WTC11 (cell line): ENCODE results near the gene TFDP1. TPM values are rescaled to one million over a fixed set of nuclear protein-coding genes. Genes with fewer than 3 reads are reported as not detected.

Experiments used
- ATAC-seq: fragments of 200-7000 bp; cut with Tn5 transposase; 2 replicates; pipeline ENCODE4 v1.10.0; 2021; ENCODE audit warnings: mild to moderate bottlenecking, moderate library complexity
- CTCF ChIA-PET: fragments of 300-600 bp; sonication (Branson Sonifier 250); formaldehyde crosslinking; loops from one replicate; lab custom pipeline; 2021; ENCODE audit warnings: antibody characterized with exemption; lab: Charles Lee
- POLR2A ChIA-PET: fragments of 350-600 bp; sonication (Branson Sonifier 250); formaldehyde crosslinking; loops from one replicate; lab custom pipeline; 2021; ENCODE audit warnings: antibody characterized with exemption; lab: Charles Lee
- DNase-seq: peaks from one replicate; pipeline ENCODE4 v3.0.0; 2021; ENCODE audit warnings: low spot score
- H3K27ac Mint-ChIP-seq: 2 replicates; pipeline ENCODE4 v1.8.0; 2021; ENCODE audit warnings: mixed read lengths
- H3K27me3 Mint-ChIP-seq: 2 replicates; pipeline ENCODE4 v1.8.0; 2021; ENCODE audit warnings: low read depth, mild to moderate bottlenecking, moderate library complexity, mixed read lengths
- H3K36me3 Mint-ChIP-seq: 2 replicates; pipeline ENCODE4 v1.8.0; 2021; ENCODE audit warnings: mixed read lengths
- H3K4me1 Mint-ChIP-seq: 2 replicates; pipeline ENCODE4 v1.8.0; 2022; ENCODE audit warnings: mixed read lengths
- H3K4me3 Mint-ChIP-seq: 2 replicates; pipeline ENCODE4 v1.8.0; 2021; ENCODE audit warnings: mild to moderate bottlenecking, moderate library complexity, mixed read lengths
- H3K9me3 Mint-ChIP-seq: 2 replicates; pipeline ENCODE4 v1.8.0; 2021; ENCODE audit warnings: mixed read lengths
- CREM ChIP-seq: sonication (generic); formaldehyde crosslinking; IDR thresholded peaks from 2 replicates; pipeline ENCODE4 v1.8.1; 2022; ENCODE audit warnings: mild to moderate bottlenecking, missing genetic modification reagents, moderate library complexity
- ESRRA ChIP-seq: sonication (generic); formaldehyde crosslinking; IDR thresholded peaks from 2 replicates; pipeline ENCODE4 v1.8.1; 2022; ENCODE audit warnings: mild to moderate bottlenecking, missing genetic modification reagents, borderline replicate concordance
- GRHL2 ChIP-seq: fragments of 250-450 bp; sonication (Bioruptor Pico); IDR thresholded peaks from 2 replicates; pipeline ENCODE4 v1.8.0; 2022; ENCODE audit warnings: mild to moderate bottlenecking, moderate library complexity; ENCODE audit not compliant: insufficient replicate concordance, severe bottlenecking
- MXD4 ChIP-seq: fragments of 250-450 bp; sonication (Bioruptor Pico); IDR thresholded peaks from 2 replicates; pipeline ENCODE4 v1.8.0; 2021; ENCODE audit warnings: mild to moderate bottlenecking, moderate library complexity, borderline replicate concordance
- MYBL2 ChIP-seq: sonication (generic); formaldehyde crosslinking; IDR thresholded peaks from 2 replicates; pipeline ENCODE4 v1.8.1; 2023; ENCODE audit warnings: mild to moderate bottlenecking, moderate library complexity, missing genetic modification reagents
- RORB ChIP-seq: fragments of 250-450 bp; sonication (Bioruptor Pico); IDR thresholded peaks from 2 replicates; pipeline ENCODE4 v1.9.0; 2021; ENCODE audit warnings: mild to moderate bottlenecking
- ZNF416 ChIP-seq: fragments of 250-450 bp; sonication (Bioruptor Pico); IDR thresholded peaks from 2 replicates; pipeline ENCODE4 v1.9.0; 2021; ENCODE audit warnings: mild to moderate bottlenecking, inconsistent platforms
- ZNF671 ChIP-seq: fragments of 250-450 bp; sonication (Bioruptor Pico); IDR thresholded peaks from 2 replicates; pipeline ENCODE4 v1.8.0; 2021; ENCODE audit warnings: mild to moderate bottlenecking
- total RNA-seq: library from RNA; stranded (reverse); gene quantifications from 3 replicates; pipeline ENCODE4 v1.2.3, GENCODE V29; 2021
- TF ChIP-seq, protein P1 (sequence below): fragments of 250-450 bp; sonication (Bioruptor Pico); IDR thresholded peaks from 2 replicates; pipeline ENCODE4 v1.9.0; 2021; ENCODE audit warnings: mild to moderate bottlenecking
- TF ChIP-seq, protein P2 (sequence below): sonication (generic); formaldehyde crosslinking; IDR thresholded peaks from 2 replicates; pipeline ENCODE4 v1.8.1; 2023; ENCODE audit warnings: mild to moderate bottlenecking, missing genetic modification reagents, borderline replicate concordance
- TF ChIP-seq, protein P3 (sequence below): sonication (generic); formaldehyde crosslinking; IDR thresholded peaks from 2 replicates; pipeline ENCODE4 v1.8.0; 2022; ENCODE audit warnings: mild to moderate bottlenecking, missing genetic modification reagents
- TF ChIP-seq, protein P4 (sequence below): sonication (generic); formaldehyde crosslinking; IDR thresholded peaks from 2 replicates; pipeline ENCODE4 v1.8.0; 2023; ENCODE audit warnings: mild to moderate bottlenecking, missing genetic modification reagents

Gene TFDP1
- total RNA-seq, 1 experiment from 2014 or later = 61.2 TPM

DNA sequence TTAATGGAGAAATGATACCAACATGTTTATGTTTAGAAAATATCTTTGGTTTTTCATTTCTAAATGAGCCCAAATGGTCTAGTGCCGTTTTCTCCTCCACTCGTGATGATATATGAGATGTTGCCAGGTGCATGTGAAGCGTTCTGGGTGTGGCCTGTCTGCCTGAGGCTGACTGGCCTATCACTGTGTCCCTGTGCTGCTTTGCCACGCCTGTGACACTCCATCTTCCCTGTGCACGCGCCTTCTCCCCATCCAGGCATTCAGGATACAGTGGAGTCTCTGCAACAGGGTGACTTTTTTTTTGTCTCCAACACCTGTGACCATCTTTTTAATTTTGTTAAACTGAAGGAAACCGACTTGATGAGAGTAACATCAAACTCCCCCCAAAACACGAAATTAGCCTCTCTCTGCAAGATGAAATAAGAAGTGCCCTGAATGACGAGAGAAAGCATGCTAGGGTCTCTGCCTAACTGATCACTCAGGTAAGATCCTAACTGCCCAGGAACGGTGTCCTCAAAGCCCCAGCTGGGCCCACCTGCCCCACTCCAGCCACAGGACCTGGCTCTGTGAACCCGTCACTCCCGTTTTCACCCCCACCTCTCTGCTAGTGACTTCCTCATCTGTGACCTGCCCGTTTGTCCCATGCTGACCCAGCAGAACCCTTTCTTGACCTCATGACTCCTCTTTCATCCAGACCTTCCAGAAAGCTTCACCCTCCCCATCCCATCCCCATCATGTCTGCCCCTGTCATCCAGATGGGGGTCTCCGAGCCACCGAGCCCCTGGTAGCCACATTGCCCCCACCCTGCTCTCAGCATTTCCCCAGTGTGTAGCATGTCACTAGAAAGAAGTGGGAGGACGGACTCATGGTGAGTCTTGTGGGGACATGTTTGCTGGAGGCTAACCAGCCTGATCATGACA is 33.2 kb upstream of the TFDP1 start:
- POLR2A ChIA-PET = no interaction called here

DNA sequence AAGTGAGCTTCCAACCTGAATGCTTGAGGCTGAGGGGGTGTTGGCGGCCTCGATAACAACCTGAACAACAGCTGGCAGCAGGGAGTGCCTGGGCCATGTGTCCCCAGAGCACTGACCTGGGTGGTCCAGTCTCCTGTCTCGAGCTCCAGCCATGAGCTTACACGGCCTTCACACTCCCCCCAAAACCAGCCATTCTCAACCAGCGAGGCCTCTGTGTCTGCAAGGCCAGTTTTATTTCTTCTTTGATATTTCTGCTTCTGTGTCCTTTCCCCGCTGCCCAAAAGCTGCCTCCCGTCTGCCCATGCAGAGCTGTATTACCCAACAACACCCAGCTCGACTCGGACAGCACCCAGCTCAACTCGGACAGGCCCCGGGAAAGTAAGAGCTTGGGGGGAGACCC is 32.5 kb upstream of the TFDP1 start:
- H3K27ac Mint-ChIP-seq = no peak overlapping the region
- H3K4me1 Mint-ChIP-seq = peaks cover 10% of the 10 kb centered on the region
- H3K36me3 Mint-ChIP-seq = no peaks in the 10 kb centered on the region; the same call in 1 of the 2 replicates
- H3K4me3 Mint-ChIP-seq = no peak overlapping the region
- no peaks in the 10 kb centered on the region for H3K9me3 Mint-ChIP-seq
- no peaks in the 10 kb centered on the region for H3K27me3 Mint-ChIP-seq
- CTCF ChIA-PET = interaction anchor here (1.4 kb wide), 1 partner anchor 10 kb away, joined by 10 read pairs; no protein-coding TSS in a partner anchor
- no peak for TF ChIP-seq ESRRA
- no peak for TF ChIP-seq GRHL2 (CRISPR knock-in tag)
- TF ChIP-seq MXD4 = no peak
- TF ChIP-seq, protein P1, sequence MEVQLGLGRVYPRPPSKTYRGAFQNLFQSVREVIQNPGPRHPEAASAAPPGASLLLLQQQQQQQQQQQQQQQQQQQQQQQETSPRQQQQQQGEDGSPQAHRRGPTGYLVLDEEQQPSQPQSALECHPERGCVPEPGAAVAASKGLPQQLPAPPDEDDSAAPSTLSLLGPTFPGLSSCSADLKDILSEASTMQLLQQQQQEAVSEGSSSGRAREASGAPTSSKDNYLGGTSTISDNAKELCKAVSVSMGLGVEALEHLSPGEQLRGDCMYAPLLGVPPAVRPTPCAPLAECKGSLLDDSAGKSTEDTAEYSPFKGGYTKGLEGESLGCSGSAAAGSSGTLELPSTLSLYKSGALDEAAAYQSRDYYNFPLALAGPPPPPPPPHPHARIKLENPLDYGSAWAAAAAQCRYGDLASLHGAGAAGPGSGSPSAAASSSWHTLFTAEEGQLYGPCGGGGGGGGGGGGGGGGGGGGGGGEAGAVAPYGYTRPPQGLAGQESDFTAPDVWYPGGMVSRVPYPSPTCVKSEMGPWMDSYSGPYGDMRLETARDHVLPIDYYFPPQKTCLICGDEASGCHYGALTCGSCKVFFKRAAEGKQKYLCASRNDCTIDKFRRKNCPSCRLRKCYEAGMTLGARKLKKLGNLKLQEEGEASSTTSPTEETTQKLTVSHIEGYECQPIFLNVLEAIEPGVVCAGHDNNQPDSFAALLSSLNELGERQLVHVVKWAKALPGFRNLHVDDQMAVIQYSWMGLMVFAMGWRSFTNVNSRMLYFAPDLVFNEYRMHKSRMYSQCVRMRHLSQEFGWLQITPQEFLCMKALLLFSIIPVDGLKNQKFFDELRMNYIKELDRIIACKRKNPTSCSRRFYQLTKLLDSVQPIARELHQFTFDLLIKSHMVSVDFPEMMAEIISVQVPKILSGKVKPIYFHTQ (CRISPR knock-in tag) = no peak
- no peak for TF ChIP-seq MYBL2 (CRISPR knock-in tag)
- TF ChIP-seq ZNF416 = no peak
- TF ChIP-seq RORB (CRISPR knock-in tag) = no peak
- no peak for TF ChIP-seq CREM (CRISPR knock-in tag)
- no peak for TF ChIP-seq ZNF671
- DNase-seq (no peak), ATAC-seq (no peak)
- POLR2A ChIA-PET = no interaction called here

More for the DNA sequence above, 33.2 kb upstream of the TFDP1 start:
- H3K27ac Mint-ChIP-seq = no peak overlapping the region
- peaks cover 10% of the 10 kb centered on the region for H3K4me1 Mint-ChIP-seq
- ATAC-seq = peak; percentile 27; the same call in 1 of the 2 replicates
- H3K36me3 Mint-ChIP-seq = no peaks in the 10 kb centered on the region; the same call in 1 of the 2 replicates
- no peak overlapping the region for H3K4me3 Mint-ChIP-seq
- CTCF ChIA-PET = interaction anchor here (1.4 kb wide), 1 partner anchor 11 kb away, joined by 10 read pairs; no protein-coding TSS in a partner anchor
- H3K9me3 Mint-ChIP-seq = no peaks in the 10 kb centered on the region
- no peaks in the 10 kb centered on the region for H3K27me3 Mint-ChIP-seq
- TF ChIP-seq, protein P2, sequence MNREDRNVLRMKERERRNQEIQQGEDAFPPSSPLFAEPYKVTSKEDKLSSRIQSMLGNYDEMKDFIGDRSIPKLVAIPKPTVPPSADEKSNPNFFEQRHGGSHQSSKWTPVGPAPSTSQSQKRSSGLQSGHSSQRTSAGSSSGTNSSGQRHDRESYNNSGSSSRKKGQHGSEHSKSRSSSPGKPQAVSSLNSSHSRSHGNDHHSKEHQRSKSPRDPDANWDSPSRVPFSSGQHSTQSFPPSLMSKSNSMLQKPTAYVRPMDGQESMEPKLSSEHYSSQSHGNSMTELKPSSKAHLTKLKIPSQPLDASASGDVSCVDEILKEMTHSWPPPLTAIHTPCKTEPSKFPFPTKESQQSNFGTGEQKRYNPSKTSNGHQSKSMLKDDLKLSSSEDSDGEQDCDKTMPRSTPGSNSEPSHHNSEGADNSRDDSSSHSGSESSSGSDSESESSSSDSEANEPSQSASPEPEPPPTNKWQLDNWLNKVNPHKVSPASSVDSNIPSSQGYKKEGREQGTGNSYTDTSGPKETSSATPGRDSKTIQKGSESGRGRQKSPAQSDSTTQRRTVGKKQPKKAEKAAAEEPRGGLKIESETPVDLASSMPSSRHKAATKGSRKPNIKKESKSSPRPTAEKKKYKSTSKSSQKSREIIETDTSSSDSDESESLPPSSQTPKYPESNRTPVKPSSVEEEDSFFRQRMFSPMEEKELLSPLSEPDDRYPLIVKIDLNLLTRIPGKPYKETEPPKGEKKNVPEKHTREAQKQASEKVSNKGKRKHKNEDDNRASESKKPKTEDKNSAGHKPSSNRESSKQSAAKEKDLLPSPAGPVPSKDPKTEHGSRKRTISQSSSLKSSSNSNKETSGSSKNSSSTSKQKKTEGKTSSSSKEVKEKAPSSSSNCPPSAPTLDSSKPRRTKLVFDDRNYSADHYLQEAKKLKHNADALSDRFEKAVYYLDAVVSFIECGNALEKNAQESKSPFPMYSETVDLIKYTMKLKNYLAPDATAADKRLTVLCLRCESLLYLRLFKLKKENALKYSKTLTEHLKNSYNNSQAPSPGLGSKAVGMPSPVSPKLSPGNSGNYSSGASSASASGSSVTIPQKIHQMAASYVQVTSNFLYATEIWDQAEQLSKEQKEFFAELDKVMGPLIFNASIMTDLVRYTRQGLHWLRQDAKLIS = no peak
- TF ChIP-seq, protein P3, sequence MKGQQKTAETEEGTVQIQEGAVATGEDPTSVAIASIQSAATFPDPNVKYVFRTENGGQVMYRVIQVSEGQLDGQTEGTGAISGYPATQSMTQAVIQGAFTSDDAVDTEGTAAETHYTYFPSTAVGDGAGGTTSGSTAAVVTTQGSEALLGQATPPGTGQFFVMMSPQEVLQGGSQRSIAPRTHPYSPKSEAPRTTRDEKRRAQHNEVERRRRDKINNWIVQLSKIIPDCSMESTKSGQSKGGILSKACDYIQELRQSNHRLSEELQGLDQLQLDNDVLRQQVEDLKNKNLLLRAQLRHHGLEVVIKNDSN (CRISPR knock-in tag) = no peak
- TF ChIP-seq, protein P4, sequence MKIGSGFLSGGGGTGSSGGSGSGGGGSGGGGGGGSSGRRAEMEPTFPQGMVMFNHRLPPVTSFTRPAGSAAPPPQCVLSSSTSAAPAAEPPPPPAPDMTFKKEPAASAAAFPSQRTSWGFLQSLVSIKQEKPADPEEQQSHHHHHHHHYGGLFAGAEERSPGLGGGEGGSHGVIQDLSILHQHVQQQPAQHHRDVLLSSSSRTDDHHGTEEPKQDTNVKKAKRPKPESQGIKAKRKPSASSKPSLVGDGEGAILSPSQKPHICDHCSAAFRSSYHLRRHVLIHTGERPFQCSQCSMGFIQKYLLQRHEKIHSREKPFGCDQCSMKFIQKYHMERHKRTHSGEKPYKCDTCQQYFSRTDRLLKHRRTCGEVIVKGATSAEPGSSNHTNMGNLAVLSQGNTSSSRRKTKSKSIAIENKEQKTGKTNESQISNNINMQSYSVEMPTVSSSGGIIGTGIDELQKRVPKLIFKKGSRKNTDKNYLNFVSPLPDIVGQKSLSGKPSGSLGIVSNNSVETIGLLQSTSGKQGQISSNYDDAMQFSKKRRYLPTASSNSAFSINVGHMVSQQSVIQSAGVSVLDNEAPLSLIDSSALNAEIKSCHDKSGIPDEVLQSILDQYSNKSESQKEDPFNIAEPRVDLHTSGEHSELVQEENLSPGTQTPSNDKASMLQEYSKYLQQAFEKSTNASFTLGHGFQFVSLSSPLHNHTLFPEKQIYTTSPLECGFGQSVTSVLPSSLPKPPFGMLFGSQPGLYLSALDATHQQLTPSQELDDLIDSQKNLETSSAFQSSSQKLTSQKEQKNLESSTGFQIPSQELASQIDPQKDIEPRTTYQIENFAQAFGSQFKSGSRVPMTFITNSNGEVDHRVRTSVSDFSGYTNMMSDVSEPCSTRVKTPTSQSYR (CRISPR knock-in tag) = no peak
- no peak for TF ChIP-seq ZNF416
- TF ChIP-seq, all 79 proteins: peak for 0
- no peak for DNase-seq
